ENCODE results near the gene ABHD16A.

DNA sequence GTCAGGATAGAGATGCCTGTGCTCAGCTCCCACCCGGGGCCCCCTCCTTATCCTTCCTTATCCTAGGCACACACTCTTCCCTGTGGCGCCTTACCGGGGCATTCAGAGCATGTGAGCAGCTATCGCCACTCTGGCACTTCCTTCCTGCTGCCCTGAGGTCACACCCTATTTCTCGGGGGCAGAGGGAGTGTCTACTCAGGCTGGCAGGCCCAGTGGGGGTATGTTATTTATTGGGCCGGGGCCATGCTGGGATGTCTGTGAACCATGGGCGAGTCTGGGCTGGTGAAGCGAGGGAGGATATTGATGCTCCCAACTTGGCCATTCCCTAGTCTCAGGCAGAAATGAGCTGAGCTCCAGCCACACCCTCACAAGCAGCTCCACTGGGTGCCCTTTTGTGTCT, 8.1 kb upstream of the ABHD16A start:
- TF ChIP-seq REST (IDR thresholded peaks at IDR 0.05; ENCODE audit: borderline replicate concordance): no peak
- TF ChIP-seq CTCF (IDR thresholded peaks at IDR 0.05; ENCODE audit: poor library complexity, severe bottlenecking): no peak
- no peak for TF ChIP-seq POLR2AphosphoS5 (IDR thresholded peaks at IDR 0.05)

Data from neural cell (in vitro differentiated cells).